RWPE1 (cell line): ENCODE results near the gene PARVG.

ENCODE experiments used
- CTCF ChIA-PET: fragments of 350-600 bp; sonication (Branson Sonifier 250); formaldehyde crosslinking; extraction: SDS; loops from one replicate; lab custom pipeline; 2021; lab: Yijun Ruan, JAX
- POLR2A ChIA-PET: fragments of 400-600 bp; formaldehyde crosslinking; extraction: SDS; loops from one replicate; lab custom pipeline; 2020; ENCODE audit warnings: antibody characterized with exemption; ENCODE audit not compliant: low non-redundant PET; lab: Yijun Ruan, JAX
- DNase-seq: peaks from one replicate; pipeline ENCODE4 v3.0.0; 2012; ENCODE audit warnings: low spot score
- H3K27ac ChIP-seq: fragments of 450-650 bp; 2 replicates; pipeline ENCODE4 v1.5.1; 2017
- TF ChIP-seq, protein P1 (sequence below): fragments of 450-650 bp; conservative IDR thresholded peaks from 2 replicates; pipeline ENCODE4 v1.5.1; 2017; ENCODE audit warnings: low read depth, mild to moderate bottlenecking

PARVG gene

DNA sequence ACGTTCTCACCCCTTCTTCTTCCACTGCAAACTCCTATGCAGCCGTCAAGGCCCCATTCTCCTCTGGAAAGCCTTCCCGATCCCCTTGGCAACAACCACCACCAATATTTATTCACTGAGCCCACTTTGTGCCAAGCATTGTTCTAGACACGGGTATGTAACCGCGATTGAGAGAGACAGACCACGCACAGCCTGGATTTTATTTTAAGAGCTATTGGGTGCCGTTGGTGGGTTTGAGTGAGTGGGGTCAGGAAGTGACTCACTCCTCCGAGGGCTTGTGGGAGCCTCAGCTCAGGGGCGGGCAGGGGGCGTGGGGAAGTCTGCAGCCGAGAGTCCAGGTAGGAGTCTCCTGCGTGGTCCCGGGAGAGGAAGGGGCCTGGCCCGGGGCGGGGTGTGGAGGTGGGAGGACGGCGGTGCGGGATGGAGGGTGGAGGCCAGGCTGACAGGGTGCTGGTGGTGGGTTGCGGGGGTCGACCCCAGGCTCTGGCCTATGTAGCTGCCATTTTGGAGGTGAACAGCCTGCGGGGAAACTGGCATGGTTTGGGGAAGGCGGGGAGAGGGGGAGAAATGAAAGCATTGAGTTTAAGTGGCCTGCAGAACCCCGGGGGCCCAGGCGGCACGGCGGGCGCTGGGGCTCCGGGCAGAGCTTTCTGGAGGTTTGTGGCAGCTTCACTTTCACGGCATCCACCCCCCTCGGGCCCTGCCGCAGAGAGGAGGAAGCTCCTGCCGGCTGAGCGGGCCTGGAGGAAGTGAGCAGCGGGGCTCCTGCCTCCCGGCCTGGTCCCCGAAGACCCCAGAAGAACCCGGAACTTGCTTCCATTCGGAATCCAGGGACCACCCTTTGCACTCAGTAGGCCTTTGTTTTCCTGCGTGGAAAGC is 547 bp downstream of the PARVG start:
- no peak for DNase-seq
- ChIA-PET CTCF (no interaction called here), POLR2A (no interaction called here)
- TF ChIP-seq, protein P1, sequence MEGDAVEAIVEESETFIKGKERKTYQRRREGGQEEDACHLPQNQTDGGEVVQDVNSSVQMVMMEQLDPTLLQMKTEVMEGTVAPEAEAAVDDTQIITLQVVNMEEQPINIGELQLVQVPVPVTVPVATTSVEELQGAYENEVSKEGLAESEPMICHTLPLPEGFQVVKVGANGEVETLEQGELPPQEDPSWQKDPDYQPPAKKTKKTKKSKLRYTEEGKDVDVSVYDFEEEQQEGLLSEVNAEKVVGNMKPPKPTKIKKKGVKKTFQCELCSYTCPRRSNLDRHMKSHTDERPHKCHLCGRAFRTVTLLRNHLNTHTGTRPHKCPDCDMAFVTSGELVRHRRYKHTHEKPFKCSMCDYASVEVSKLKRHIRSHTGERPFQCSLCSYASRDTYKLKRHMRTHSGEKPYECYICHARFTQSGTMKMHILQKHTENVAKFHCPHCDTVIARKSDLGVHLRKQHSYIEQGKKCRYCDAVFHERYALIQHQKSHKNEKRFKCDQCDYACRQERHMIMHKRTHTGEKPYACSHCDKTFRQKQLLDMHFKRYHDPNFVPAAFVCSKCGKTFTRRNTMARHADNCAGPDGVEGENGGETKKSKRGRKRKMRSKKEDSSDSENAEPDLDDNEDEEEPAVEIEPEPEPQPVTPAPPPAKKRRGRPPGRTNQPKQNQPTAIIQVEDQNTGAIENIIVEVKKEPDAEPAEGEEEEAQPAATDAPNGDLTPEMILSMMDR: no peak
- H3K27ac ChIP-seq: no peak overlapping the region

DNA sequence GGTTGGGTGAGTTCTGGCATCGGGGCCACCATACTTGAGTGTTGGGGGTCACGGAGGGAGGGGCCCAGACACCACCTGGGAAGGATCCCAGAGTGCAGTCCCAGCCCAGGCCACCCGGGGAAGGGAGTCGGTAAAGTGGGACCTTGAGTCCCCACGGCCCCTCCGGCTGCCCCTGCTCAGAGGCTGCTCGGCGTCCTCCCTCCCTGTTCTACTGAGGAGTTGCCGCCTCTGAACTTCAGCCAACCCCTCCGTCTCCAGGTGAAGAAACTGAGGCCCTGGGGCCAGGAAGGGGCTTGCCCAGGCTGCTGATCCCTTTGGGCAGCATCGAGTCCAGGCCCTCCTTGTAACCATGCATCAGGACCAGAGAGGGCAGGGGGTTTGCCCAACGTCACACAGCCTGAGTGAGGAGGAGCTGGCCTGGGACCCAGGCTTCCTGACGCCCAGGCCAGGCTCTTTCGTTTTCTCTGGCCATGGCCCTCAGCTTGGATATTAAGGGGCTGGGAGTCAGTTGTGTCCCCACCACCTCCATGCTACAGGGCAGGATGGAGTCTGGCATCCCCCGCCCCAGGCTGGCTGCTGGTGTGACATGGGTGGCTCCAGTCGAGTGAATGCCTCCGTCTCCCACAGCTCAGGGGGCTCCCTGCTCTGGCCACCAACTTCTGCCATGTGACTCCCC is 1.3 kb downstream of the PARVG start:
- TF ChIP-seq, protein P1: no peak
- no peak overlapping the region for H3K27ac ChIP-seq
- ChIA-PET POLR2A (no interaction called here), CTCF (no interaction called here)
- DNase-seq: no peak

DNA sequence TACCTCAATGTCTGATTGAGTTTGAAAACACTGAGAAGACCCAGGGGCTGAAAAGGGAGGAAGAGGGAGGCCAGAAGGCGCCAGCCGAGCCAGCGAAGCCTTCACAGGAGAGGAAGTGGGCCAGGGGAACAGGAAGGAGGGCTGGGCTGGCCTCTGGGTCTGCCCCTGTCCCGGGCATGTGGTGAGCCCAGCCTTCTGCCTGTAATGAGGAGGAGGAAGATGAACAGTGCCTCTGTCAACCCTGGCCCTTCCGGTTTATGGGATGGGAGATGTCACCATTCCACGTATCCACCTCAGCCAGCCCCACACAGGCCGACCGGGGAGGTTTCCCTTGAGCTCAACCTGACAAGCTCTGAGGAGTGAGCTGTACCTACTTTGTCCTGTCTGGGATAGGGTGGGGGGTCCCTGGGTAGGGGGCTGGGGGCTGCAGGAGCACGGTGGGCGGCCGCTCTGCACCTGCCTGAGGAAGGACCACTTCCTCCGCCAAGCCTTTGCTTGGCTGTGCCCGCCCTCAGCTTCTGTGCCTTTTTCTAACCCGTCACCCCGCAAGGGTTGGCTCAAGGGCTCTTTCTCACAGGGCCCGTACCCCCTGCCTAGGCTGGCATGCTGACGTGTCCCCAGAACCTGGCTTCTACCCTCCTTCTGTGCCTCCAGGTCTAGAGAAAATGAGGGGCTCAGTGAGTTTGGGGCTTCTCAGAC is 2.0 kb downstream of the PARVG start:
- ChIA-PET CTCF (interaction anchor here (0.7 kb wide), 1 partner anchor 13 kb away, joined by 3 read pairs; no protein-coding TSS in a partner anchor), POLR2A (no interaction called here)
- DNase-seq: no peak
- no peak overlapping the region for H3K27ac ChIP-seq
- TF ChIP-seq, protein P1: no peak

DNA sequence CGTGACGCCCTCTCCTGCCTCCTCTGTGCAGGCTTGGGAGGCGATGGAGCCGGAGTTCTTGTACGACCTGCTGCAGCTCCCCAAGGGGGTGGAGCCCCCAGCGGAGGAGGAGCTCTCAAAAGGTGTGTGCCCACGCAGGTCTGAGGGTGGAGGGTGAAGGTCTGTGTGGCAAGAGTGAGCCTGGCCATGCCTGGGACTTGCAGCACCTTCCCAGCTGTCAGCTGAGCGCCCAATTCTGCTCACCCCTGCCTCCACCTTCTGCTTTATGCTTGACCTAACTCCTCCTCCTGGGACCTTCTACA is 2.5 kb downstream of the PARVG start:
- TF ChIP-seq, protein P1: no peak
- H3K27ac ChIP-seq: no peak overlapping the region
- no peak for DNase-seq
- ChIA-PET POLR2A (no interaction called here), CTCF (interaction anchor here (0.7 kb wide), 1 partner anchor 14 kb away, joined by 3 read pairs; no protein-coding TSS in a partner anchor)

DNA sequence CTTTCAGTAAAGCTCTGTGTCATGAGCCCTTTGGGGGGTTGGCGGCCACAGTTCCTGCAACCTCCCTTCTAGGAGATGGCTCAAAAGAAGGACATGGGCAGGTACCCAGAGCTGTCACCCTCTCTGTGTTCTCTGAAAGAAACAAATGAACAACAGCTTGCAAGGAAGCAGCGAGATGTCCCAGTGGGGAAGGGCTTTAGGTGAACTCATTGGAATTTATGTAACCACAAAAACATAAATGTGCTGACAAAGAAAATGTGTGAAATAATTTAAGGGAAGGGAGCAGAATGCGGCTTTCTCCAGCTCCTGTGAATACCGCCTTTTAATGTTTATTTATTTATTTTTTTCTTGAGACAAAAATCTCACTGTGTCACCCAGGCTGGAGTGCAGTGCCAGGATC is 3.3 kb downstream of the PARVG start:
- DNase-seq: no peak
- POLR2A ChIA-PET: no interaction called here
- H3K27ac ChIP-seq: no peak overlapping the region
- TF ChIP-seq, protein P1: no peak
- CTCF ChIA-PET: interaction anchor here (0.7 kb wide), 1 partner anchor 65 kb away, joined by 3 read pairs; no protein-coding TSS in a partner anchor
